RKO (cell line): ENCODE results near the gene MRPS2.
"Not testable (repeated sequence)": the region's sequence is repeated elsewhere in the genome, so short reads cannot be mapped to it uniquely, and the experiment has no call there.

Experiments
- DNase-seq: peaks from one replicate; pipeline ENCODE4 v3.0.0-alpha.2; 2016; ENCODE audit warnings: low spot score

The MRPS2 gene

DNA sequence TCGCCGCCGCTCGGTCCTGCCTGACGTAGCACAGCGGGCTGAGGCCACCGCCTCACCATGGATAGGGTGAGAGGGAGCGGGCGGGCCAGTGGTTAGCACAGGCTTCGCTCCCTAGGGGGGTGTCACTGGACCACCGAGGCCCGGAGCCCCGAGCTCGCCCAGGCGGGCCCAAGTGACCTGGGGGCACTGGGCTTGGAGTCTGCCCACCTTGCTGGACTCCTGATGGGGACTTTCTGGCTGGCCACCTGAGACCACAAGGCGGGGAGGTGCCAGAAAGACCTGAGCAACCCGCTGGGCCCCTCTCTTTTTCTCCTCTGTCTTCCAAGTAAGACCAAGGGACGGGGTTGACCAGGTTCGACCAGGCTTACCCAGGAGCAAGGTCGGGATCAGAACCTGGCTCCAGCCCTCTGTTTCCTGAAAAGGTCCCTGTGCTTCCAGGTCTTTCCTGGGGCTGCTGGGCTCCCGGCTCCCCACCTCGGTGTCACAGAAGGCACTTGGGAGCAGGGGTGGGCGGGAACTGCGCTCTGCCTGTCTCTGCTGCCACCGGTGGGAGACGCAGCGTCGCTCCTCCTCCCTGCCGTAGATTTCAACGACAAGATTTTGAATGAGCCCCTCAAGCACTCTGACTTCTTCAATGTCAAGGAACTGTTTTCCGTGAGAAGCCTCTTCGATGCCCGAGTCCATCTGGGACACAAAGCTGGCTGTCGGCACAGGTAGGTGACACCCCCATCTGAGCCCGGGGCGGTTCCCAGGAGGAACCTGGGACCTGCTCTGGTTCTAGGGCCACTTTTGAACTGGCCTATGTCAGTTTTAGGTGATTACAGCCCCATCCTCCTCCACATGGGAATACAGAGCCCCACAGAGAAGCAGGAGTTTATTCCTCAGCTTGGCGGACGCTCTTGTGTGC, 1.0 kb downstream of the MRPS2 start:
- peak; percentile 87 for DNase-seq

- no peak for DNase-seq
Measured at GRCh38 chr9:135502168-135502872, 1.8 kb downstream of the MRPS2 start.

- no peak for DNase-seq
Measured at GRCh38 chr9:135502873-135503321, 2.4 kb downstream of the MRPS2 start.

GRCh38 chr9:135503371-135504261, 3.1 kb downstream of the MRPS2 start:
- no peak for DNase-seq

DNA sequence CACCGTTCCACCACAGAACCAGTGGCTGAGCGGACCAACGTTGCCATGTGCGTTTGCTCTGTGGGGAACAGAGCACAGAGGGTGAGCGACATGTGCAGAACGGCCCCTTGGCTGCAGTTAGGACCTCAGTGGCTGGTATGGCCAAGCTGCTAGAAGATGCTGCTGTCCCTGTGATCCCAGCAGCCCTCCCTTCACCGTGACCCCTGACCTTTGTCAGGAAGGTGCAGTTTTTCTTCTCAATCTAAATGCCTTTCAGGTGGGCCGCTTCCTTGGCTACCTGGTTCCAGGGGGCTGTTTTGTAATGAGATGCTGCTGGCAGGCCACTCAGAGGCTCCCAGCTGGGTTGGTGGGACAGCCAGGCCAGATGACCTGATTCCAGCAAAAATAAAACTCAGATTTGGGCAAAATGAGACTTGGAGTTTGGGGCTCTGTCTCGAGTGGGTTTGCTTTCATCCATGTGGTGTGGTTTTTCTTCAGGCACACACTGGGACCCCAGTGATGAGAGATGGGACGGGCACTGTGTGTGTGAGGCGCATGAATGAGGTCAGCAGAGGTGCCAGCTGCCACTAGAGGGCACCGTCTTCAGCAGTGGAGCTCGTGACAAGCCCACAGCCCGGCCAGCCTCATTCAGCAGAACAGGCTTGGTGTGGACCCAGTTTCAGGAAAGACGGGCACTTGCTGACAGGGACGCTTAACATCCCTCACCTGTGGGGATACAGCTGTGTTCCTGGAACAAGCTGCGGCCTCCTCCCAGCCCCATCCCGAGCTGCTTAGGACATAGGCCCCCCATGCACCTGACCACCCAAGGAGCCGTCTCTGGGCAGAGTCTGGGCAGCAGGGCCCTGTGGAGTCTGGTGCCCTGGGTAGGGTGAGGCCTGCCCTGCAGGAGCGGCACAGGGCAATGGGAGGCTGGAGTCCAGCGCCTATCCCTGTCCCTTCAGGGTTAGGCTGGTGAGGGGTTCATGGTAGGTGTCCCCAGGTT, 4.1 kb downstream of the MRPS2 start:
- DNase-seq = peak; percentile 84

GRCh38 chr9:135505406-135506187, 5.1 kb downstream of the MRPS2 start:
- no peak for DNase-seq

- no peak for DNase-seq
Measured at GRCh38 chr9:135506327-135507103, 6.0 kb downstream of the MRPS2 start.

DNA sequence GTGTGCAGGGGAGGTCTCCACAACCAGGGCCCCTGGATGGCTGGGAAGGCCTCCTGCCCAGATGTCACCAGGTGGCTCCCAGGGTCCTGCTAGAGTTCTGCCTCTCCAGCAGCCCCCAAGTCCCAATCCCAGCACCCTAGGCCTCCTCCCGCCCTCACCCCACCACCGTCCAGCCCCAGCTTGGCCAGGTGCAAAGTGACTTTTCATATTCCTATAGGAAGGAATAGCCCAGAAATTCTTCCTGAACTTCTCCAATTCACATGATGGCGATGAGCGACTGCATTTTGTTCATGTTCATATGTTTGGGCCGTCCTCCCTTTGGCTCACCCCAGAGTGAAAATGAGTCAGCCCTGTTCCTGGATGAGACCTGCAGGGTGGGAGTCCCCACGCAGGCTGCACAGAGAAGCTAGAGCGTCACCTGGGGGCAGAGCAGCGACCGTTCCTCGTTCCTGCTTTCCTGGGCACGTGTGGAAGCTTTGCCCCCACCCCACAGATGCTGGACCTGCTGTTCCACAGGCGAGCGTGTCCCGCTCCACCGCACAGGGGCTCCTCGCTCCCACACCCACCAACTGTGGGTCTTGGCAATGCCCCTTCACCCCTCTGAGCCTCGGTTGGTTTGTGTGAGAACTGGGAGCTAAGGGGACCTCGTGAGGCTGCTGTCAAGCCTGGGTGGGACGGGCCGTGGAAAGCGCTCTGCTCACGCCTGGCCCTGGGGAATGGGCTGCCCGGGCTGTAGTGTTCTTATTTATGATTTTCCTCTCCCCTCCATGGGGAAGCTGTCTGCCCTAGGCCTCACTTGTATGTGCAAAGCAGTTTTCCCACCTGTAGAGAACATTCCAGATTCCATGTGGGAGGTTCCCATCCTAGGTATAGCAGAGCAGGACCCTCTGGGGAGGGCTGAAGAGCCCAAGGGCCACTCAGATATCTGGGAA, 6.9 kb downstream of the MRPS2 start:
- no peak for DNase-seq

GRCh38 chr9:135508211-135508820, 7.8 kb downstream of the MRPS2 start:
- DNase-seq = no peak

DNA sequence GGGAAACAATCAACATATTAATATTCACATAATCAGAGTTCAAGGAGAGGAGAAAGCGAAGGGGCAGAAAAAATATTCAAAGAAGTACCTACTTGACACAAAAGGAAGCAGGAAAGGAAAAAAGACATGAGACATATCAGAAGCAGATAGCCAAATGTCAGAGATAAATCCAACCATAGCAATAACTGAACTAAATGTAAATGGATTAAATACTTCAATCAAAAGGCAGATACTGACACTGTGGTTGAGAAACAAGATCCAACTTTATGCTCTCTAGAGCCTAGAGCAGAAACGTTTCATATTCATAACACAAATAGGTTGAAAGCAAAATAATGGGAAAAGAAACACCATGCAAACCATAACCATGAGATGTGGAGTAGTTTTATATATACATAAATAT, 9.0 kb downstream of the MRPS2 start:
- DNase-seq = no peak

- DNase-seq = no peak
Measured at GRCh38 chr9:135512241-135512603, 11.7 kb downstream of the MRPS2 start.

- DNase-seq = no peak
Measured at GRCh38 chr9:135512904-135513303, 12.4 kb downstream of the MRPS2 start.

- DNase-seq = no peak
Measured at GRCh38 chr9:135513351-135513846, 12.9 kb downstream of the MRPS2 start.

DNA sequence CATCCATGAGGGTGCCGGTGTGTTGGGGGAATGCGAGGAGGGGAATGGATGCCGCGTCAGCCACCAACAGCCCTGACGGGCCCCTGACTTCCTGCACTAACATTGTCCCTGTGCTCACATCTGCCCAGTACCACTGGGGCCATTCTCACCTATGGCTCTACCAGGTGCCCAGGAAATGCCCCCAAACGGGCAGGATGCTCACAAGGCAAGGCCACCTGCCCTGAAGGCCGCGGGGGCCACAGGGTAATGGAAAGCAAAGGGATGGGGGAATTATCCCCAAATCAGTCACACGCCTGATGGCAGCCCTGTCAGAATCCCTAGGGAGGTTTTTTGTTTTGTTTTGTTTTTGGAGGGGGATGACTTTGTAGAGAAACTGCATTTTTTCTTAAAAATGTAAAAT, 13.4 kb downstream of the MRPS2 start:
- DNase-seq = not testable (repeated sequence)

GRCh38 chr9:135514342-135515082, 14.0 kb downstream of the MRPS2 start:
- DNase-seq = no peak

DNA sequence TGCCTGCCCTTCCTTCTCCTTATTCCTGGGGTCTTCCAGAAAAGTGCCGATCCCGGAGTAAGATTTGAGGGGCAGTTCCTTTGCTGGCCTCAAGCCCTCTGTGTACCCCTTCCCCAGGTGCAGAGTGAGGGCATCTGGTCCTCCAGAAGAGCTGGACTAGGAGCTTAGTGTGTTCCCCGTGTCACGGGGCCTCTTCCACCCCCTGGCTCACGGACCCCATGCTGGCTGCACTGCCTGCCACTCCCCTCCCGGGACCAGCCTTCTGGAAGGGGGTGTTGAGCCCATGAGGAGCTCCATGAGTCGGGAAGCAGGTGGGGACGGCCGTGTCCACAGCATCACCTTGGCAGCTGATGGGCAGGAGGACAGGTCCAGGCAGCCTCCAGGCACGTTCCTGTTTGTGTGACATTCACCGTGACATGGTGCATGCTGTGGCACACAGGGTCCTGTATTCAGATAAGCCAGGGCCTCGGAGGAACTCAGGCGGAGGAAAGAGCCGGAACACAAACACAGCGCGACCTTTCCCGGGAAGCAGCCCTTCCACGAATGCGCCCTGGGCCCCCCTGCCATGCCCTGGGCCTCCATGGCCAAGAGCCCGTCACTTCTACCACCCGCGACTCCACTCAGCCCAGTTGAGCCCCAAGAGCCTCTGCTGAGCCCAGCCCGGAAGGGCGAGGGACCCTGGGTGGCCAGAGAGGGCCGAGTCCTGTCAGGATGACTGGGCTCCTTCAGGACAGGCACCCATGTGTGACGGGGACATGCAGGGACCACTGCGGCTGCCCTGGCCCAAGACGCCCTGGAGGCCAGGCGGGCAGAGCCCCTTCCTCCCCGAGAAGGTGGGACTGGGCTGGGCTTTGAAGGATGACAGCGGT, 14.8 kb downstream of the MRPS2 start:
- no peak for DNase-seq
